GM10847 (cell line): ENCODE results near the gene GMCL2.
A peak's percentile ranks its signal among the peaks of the same experiment; 100 is the strongest.

Source experiments
- POLR2A ChIP-seq: IDR thresholded peaks from 2 replicates; pipeline ENCODE4 v1.6.1; 2011; ENCODE audit not compliant: insufficient read length; ENCODE audit errors: extremely low read depth

GMCL2 gene

DNA sequence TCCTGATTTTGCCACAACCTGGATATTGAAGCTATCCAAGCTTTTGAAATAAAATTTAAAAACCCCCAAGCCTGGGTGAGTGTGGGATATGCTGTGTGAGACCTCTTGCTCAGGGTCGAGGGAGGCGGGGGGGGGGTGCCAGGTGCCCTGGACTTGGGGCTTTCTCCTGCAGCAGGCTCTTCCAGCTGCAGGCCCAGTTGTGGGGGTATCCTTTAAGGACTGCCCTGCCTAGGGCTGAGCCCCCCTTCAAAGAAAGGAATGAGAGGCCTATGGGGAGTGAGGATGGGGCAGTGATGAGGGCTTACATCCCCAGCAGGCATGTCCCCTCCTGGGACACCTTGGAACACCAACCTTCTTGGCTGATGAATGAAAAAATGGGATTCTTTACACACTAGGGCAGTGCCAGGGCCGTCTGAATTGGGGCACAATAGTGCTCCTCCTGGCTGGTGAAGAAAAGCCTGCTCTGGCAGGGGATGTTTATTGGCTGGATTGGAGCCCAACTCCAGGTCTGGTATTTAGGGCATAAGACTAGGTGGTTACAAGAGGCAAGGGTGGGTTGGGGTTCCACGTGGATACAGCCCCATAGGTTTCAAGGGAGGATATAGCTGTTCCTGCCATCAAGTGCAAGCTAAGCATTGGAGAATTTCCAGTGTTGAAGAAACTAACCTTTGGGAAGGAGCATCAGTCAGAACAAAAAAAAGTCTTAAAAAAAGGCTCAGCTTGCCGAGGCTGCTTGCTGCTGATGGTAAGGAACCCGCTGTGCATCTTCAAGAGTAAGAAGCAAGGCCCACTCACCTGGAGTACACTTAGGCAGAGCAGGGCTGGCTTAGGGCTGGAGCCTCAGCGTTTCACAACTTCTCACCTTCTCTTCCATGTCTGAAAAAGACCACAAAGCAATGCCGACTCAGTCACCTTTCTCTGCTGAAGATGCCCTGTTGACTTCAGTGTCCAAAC lies 24.2 kb upstream of the GMCL2 start:
- TF ChIP-seq POLR2A: no peak

DNA sequence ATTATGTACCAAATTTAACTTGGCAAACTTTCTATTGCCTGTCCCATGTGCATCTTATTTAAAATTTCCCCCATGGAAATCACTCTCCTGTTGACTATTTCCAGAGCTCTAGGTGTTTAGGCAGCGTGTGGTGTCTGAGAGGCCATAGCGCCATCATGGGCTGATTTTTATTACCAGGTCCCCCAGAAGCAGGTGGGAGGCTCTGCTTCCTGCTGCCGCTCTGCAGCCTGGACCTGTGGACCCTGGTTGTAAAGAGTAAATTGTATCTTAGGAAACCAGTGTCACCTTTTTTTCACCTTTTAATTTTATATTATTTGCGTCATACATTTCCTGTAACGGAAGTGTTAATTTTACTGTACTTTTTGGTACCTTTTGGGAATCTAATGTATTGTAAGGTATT lies 23.5 kb upstream of the GMCL2 start:
- TF ChIP-seq POLR2A: no peak

DNA sequence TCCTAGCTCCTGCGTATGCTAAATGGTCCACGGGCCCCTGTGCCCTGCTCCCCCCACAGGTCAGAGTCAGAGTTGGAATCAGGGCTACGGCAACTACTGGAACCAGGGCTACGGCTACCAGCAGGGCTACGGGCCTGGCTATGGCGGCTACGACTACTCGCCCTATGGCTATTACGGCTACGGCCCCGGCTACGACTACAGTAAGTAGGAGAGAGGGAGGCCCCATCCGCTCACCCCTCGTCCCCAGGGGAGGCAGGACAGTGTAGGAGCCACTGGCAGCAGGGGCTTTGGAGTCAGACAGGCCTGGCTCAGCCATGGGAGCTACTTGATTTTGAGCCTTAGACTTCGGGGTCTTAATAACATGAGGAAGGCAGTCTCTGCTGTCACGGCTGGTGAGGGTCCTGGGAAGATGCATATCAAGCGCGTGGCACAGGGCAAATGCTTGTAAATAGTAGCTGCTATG lies 22.9 kb upstream of the GMCL2 start:
- TF ChIP-seq POLR2A: peak; percentile 16

DNA sequence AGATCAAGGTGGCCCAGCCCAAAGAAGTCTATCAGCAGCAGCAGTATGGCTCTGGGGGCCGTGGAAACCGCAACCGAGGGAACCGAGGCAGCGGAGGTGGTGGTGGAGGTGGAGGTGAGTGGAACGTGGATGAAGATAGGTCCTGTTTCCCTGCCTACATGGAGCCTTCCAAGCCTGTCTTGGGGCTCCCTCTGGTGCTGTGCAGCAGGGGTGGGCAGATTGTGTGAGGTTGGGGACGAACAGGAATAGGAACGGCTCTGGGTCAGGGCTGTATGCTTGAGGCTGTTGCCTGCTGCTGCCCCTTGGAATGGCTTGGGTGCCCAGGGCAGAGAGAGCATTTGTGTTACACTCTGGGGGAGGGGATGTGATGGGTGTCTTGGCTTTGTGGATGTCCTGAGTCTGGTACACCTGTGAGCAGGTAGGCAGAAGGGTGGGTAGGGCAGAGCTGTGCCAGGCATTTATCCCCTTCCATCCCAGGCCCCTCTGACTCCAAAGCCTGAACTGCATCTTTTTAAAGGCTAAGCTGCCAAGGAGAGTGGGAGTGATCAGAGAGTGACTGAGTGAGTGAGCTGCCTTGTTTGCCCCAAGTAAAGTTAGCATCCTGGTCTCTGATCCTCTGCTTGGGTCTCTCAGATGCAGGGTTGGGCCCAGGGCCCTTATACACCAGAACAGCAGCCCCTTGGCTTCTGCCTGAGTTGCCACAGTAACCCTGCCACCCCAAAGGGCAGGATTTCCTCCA lies 22.3 kb upstream of the GMCL2 start:
- TF ChIP-seq POLR2A: peak; percentile 7

DNA sequence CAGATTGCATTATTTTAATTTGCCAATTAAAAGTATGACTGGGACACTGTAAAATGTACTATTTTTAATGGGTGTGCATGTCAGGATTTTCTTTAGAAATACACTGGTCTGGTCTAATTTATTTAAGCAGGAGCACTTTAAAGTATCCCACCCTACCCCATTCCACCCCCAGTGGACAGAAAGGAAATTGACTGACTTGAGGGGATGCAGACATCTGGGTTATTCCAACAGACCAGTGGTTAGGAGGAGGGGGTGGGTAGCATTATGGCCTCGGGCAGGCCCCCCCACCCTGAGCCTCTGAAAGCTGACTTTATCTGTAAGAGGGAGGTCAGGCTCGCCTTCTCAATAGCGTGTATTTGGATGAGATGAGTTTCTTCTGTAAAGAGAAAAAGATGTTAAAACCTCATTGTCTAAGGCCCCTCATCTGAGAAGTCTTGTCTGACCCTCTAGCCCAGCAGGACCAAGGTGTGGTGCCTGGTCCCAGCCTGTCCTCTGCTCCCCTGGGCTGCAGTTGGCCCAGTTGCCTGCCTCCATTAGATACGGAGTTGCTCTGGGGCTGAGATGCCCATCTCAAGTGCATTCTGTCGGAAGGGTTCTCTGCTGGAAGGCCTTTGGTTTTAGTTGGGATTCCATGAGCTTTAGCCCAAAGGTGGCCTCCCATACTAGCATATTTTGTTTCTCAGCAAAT lies 21.5 kb upstream of the GMCL2 start:
- TF ChIP-seq POLR2A: peak; percentile 6

DNA sequence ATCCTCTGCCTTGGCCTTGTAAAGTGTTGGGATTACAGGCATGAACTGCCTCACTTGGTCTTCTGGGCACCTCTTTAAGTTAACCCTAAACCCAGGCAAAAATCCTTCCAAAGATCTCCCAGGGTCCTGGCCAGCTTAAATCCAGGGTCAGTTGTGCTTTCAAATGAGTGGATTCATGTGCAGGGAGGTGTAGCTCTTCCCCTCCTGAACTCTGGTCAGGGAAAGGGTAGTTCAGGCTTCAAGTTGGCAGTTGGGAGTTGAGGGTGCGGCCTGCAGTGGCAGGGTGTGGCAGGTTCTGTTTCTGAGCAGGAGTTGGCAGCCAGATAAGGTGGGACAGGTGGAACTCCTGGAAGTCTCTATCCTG lies 20.7 kb upstream of the GMCL2 start:
- no peak for TF ChIP-seq POLR2A

DNA sequence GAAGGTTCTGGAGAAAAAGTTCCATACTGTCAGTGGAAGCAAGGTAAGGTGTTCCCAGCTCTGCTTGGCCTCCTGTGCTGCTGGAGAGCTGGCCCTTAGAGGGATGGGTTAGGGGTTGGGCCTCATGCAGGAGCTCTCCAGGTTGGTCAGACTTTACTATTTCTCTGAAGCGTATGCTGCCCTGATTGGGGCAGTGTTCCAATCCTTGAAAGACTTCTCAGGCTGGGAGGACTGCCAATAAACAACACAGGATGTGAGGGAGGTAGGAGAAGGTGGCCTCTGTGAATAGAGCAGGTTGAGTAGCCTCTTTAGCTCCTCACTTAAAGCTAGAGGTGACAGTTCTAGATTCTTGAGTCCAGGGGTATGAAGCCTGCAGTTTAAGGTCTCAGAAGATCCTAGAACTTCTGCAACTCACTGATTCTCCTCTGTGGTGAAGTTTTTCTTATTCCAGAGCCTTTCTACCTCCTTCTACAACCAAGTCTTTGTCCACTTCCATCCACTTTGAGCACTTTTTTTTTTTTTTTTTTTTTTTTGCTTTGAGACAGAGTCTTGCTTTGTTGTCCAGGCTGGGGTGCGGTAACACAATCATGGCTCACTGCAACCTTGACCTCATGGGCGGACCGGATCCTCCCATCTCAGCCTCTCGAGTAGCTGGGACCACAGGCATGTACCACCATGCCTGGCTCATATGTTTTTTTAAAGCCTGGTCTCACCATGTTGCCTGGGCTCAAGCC lies 20.2 kb upstream of the GMCL2 start:
- no peak for TF ChIP-seq POLR2A

DNA sequence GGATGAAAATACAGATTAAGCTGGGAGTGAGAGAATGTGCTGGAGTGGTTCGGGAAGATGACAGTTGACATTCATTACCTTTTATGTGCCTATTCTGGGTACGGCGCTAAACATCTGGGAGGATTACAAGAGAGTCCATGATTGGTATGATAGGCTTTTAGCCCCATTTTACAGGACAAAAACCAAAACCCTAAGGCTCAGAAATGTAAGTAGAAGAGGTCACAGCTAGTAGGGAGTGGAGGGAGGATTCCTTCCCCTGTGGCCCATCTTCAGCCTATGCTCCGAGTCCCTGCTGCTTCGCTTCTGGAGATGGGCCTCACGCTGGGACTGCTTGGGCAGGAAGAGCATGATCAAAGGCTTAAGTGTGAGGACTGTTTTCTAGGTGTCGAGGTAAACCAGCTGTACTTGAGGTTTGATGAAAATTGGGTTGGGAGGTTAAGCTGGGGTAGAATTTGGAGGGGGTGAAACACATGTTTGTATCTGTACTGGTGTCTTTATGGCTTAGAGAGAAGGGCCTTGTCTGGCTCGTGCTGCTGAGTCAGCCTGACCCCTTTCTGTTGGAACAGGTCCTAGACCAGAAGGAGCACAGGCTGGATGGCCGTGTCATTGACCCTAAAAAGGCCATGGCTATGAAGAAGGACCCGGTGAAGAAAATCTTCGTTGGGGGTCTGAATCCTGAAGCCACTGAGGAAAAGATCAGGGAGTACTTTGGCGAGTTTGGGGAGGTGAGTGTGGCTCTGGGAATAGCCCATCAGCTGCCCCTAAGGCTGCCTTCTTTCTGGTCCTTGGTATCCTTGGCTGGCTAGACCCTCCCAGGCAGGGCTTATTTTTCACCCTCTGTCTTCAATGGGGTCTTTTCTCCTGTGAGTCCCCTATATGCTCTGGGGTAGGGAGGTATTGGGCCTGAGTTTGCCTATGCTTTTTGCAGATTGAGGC lies 19.3 kb upstream of the GMCL2 start:
- TF ChIP-seq POLR2A: no peak

DNA sequence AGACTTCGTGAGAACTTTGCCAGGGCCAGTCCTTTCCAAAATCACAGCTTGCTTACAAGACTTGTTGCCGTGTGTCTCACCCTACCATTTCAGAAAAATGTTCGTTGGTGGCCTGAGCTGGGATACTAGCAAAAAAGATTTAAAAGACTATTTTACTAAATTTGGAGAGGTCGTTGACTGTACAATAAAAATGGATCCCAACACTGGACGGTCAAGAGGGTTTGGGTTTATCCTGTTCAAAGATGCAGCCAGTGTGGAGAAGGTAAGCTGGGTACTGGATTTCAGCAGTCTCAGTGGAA lies 18.5 kb upstream of the GMCL2 start:
- no peak for TF ChIP-seq POLR2A

DNA sequence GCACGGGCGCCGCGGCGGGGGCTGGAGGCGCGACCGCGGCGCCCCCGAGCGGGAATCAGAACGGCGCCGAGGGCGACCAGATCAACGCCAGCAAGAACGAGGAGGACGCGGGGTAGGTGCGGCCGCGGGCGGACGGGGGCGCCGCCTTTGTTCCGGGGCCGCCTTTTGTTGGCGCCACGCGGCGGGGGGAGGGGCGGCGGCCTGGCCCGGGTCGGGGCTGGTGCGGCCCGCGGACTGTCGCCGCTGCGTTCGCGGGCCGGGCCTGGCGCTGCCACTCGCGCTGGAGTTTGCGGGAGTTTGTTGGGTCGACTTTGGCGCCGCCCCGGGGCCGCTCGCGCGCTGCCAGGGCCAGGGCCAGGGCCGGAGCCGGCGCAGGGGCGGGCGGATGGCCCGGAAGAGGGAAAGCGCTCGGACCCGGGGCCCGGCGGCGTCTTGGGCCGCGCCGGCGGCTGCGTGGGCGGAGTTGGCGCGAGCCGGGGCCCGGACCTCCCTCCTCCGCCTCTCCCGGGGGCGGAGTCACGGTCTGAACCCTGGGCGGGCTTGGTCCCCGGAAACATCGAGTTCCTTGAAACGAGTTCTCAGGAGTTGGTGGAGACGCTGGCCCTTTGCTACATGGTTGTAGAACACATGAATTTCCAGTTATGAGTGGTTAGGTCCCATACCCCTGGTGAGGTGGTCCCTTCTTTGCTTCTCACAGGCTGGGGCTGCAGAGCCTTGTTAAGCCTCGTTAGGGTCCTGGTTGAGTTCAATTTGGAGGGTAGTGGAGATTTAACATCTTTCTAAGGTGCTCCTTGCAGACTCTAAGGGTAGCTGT lies 18.0 kb upstream of the GMCL2 start:
- no peak for TF ChIP-seq POLR2A

DNA sequence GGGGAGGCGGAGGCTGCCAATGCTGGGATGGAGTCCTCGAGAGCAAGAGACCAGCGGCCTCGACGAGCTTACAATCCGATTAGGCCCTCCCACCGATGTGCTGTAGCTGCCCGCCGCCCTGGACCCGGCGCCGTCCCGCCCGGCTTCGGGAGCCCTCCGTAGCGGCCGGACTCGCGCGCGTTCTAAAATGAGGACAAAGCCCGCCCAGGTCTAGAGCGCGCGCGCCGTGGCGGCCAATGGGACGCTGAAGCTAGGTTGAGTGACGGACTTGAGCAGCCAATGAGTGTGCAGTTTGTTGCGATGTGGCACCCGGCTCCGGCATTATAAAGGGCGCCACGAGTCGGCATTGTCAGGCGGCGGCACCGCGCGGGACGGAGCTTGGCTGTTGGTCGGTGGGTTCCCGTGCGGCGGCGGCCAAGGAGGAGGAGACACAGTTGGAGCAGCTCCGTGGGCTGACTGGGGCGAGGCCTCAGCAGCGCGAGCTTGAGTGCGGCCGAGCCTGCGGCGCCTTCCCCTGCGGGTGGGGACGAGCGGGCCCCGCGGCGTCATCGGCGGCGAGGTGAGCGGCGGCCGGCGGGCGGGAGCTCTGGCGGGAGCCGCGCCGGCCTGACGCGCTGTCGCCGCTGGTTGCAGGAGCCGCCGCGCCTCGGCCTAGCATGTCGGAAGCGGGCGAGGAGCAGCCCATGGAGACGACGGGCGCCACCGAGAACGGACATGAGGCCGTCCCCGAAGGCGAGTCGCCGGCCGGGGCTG lies 17.2 kb upstream of the GMCL2 start, which contains the start of gene HNRNPAB:
Gene HNRNPAB (plus strand): TSS at position 352 of the 753 bp plus-strand sequence. CDS start 305 bp downstream, at position 657.
- TF ChIP-seq POLR2A: peak; percentile 100

DNA sequence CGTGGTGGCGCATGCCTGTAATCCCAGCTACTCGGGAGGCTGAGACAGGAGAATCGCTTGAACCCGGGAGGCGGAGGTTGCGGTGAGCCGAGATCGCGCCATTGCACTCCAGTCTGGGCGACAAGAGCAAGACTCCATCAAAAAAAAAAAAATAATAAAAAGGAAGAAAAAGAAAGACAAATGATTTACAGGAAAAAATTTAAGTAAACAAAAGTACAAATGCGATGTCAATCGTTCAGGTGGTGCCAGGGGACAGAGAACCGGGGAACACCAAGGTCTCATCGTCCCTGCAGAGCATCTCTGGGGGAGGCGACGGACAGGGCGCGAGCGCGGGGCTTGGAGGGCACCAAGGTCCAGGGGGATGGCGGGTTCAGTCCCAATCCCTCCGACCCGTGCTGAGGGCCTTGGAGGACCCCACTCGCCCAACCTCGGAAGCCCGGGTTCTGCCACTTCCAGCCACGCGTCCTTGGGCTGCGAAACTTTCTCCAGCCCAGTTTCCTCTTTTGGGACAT lies 16.6 kb upstream of the GMCL2 start:
- no peak for TF ChIP-seq POLR2A
